GM18868 (cell line): Measurements from ENCODE around the gene USP53.
A peak's percentile ranks its signal among the peaks of the same experiment; 100 is the strongest.
"Not testable (repeated sequence)": the region's sequence is repeated elsewhere in the genome, so short reads cannot be mapped to it uniquely, and the experiment has no call there.

Source experiments
- ATAC-seq: cut with Tn5 transposase; IDR thresholded peaks from one replicate; pipeline ENCODE4 v1.9.1; 2021; ENCODE audit warnings: mild to moderate bottlenecking, moderate library complexity; ENCODE audit not compliant: unreplicated experiment

The USP53 gene

GRCh38 chr4:119227690-119228089 lies 15.2 kb downstream of the USP53 start:
- no peak for ATAC-seq

DNA sequence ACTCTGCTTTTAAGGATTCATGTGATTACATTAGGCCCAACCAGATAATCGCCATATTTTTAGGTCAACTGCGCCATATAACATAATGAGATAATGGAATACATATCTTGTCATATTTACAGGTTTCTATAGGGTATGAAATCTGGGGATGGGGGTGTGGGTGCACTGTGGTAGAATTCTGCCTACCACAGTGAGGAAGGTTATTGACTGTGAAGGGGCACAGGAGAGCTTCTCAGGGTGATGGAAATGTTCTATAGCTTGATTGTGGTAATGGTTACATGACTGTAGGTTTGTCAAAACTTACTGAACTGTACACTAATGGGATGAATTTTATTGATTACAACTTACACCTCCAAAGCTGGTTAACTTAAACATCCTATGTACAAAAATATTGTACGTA lies 15.9 kb downstream of the USP53 start:
- ATAC-seq, result no peak

DNA sequence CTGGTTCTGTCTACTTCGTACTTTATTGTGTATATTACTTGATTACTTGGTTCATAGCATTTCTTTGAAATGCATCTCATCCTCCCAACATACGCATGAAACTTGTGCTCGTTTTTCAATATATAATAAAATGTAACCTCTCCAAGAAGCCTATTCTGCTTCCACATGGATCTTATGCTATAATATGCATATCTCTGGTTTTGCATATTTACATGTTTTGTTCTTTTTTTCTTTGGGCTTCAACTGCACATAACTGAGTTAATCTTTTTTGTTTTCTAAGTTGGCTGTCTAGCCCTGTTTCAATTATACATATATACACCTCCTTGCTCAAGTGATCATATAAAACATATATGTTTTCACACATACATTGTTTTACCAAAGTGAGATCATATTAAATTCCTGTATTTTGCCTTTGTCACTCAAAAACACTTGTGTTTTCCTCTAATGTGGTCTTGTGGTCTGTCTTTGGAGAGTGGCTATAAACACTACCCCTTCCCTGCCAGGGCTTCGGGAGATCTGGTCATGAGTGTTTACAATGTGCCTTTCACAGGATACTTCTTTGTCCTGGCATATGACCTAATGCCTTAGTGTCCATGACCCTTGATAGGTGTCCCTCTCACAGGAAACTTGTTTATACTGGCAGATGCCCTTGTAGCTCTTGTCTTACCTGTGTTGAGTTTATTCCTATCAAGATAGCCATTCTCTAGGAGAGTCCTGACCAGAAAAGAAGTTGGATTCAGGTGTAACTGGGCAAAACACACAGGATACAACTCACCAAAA lies 17.6 kb downstream of the USP53 start:
- ATAC-seq, result no peak

DNA sequence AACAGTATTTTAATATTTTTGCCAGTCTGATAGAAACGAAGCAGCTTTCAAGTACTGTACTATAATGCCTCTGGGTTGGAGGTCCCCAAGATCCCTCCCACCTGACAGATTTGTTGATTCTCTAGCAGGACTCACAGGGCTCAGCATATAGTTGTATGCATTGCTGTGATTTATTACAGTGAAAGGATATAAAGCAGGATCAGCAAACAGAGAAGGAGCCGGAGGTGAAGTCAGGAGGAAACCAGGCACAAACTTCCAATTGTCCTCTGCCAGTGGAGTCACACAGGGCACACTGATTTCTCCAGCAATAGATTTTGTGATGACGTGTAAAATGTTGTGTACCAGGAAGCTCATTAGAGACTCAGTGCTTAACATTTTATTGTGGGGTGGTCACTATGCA lies 19.0 kb downstream of the USP53 start:
- no peak for ATAC-seq

DNA sequence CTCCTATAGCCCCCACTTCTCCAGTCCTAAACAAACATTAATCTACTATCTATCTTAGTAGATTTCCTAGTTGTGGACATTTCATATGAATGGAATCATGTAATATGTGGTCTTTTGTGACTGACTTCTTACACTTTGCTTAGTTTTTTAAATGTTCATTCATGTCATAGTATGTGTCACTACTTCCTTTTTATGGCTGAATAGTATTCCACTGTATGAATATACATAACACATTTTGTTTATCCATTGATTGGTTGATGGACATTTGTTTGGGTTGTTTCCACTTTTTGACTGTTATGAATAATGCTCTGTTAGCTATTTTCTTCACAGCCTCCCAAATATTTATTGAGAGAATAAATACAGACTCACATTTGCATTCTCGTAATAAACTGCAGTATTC lies 19.8 kb downstream of the USP53 start:
- no peak for ATAC-seq

- ATAC-seq, result no peak
Observed at GRCh38 chr4:119233191-119233590, 20.7 kb downstream of the USP53 start.

DNA sequence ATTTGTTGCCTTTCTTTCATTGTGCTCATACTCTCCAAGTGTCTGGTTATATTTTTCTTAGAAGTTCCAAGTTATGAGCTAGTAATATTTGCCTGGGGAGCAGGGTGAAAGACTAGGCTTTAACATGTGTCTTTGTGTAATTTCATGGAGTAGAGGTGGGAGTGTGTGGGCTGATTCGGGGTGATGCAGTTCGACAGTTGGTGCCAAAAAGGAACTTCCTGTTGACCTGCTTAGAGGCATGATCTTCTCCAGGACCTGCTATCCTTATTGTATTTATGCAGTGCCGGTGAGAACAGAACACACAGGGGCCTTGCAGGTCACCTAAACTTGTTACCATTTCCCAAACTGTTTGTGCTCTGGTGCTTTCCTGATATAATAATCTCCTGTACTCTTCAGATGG lies 21.2 kb downstream of the USP53 start:
- no peak for ATAC-seq

GRCh38 chr4:119237201-119237600 lies 24.7 kb downstream of the USP53 start:
- ATAC-seq, result no peak

- no peak for ATAC-seq
Observed at GRCh38 chr4:119237642-119238041, 25.1 kb downstream of the USP53 start.

- peak; percentile 97 for ATAC-seq
Observed at GRCh38 chr4:119238068-119238722, 25.7 kb downstream of the USP53 start.

DNA sequence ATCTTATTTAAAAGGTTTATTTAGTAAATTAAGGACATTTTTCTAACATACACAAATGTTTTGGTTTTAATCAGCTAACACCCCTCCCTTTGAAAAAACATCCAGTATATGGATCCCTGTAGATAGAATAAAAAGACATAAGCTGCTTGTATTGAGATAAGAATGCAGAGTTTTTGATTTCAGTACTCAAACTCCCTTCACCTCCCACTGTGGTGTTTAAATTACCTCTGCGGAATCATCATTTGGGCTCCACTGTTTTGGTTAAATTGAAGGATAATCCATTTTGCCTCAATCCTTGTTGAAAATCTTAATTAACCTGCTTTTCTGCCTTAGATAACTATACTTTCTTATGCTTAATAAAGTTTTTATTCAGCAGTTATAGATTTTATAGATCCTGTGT lies 27.6 kb downstream of the USP53 start:
- ATAC-seq, result no peak

DNA sequence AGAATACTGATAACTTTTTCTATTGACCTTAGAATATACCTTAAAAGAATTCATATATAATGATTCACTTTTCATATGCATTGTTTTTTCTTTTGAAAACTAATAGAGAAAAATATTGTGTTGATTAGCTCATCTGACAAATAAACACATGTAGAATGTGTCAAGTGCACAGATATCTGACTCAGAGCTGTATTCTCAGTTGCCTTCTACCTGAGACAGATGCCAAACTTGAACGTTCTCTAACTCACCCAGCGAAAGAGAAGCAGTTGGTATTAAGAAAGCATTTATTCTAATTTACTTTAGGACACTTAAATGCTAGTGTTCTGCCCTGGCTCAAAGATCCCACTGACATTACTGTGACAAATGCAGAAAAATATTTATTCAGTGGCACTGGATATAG lies 28.1 kb downstream of the USP53 start:
- ATAC-seq, result no peak

GRCh38 chr4:119242417-119242816 lies 29.9 kb downstream of the USP53 start:
- no peak for ATAC-seq

- ATAC-seq, result no peak
Observed at GRCh38 chr4:119243868-119244267, 31.4 kb downstream of the USP53 start.

- ATAC-seq, result no peak
Observed at GRCh38 chr4:119244344-119244743, 31.8 kb downstream of the USP53 start.

GRCh38 chr4:119244832-119245231 lies 32.3 kb downstream of the USP53 start:
- ATAC-seq, result no peak

DNA sequence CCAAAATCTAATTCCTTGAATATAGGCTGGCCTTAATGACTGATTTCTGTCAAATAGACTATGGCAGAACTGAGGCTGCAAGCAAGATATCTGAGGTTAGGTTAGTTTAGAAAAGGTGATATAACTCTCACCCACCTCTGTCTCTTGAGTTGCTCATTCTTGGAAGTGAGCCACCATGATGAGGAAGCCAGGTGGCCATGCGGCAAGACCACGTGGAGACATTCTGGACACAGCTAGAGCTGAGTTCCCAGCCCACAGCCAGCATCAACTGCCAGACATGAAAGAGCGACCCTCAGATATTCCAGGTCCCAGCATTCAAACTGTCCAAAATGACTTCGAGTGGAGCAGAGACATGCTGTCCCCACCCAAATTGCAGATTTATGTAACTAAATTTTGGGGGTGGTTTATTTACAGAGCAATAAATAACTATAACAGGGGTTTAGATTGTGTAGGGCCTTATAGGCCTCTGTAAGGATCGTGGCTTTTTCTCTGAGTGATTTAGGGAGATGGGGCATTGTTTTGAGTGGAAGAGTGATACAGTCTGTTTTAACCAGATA lies 33.7 kb downstream of the USP53 start:
- ATAC-seq, result no peak

DNA sequence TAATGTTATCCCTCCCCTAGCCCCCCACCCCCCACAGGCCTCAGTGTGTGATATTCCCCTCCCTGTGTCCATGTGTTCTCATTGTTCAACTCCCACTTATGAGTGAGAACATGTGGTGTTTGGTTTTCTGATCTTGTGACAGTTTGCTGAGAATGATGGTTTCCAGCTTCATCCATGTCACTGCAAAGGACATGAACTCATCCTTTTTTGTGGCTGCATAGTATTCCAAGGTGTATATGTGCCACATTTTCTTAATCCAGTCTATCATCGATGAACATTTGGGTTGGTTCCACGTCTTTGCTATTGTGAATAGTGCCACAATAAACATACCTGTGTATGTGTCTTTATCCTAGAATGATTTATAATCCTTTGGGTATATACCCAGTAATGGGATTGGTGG lies 38.5 kb downstream of the USP53 start:
- not testable (repeated sequence) for ATAC-seq

GRCh38 chr4:119255223-119255622 lies 42.7 kb downstream of the USP53 start:
- ATAC-seq, result not testable (repeated sequence)

DNA sequence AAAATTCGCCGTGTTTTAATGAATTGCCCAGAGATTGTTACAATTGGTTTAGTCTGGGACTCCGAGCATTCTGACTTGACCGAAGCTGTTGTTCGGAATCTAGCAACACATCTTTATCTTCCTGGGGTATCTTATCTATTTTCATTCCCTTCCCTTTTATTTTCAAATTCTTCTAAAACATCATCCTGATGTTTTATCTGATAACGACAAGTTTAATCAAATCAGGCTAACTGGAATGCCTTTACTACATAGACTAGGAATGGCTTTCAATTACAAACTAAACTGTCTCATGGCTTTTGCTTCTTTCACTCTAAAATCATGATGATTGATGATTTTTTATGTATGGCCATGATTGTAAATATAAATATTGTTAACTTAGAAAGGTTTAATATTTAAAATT lies 48.0 kb downstream of the USP53 start:
- no peak for ATAC-seq

DNA sequence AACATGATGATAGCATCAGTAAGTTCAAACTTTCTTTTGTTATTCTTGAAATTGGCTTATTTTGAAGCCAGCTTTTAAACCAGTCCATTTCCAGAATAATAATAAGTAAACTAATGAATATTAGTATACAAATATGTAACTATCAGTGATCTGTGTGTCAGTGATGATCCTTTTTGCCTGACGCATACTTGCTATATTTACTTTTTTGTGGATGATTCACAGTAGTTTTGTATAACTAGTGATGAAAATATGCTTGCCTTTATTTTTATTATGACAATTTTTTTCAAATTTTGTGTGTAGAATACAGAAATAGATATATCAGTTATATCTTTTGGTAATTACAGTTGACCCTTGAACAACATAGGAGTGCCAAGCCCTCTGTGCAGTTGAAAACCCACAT lies 49.5 kb downstream of the USP53 start:
- no peak for ATAC-seq

DNA sequence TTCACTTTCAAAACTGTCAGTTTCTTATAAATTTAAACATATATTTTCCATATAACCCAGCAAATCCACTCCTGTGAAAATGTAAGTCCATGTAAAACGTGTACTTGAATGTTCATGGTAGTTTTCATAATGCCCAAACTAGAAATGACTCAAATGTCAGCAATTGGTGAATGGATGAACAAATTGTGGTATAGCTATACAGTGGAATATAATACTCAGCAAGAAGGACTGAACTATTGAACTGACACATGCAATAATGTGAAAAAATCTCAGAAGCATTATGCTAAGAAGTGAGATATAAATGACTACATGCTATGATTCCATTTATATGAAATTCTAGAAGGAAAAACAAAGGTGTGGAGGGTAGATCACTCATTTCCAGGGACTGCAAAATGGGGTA lies 52.2 kb downstream of the USP53 start:
- no peak for ATAC-seq
